Stomach (tissue), 9 donors: Measurements from ENCODE around the gene IRX1. TPM values are rescaled to one million over a fixed set of nuclear protein-coding genes. Genes with fewer than 3 reads are reported as not detected.

Source experiments
- DNase-seq, 2 donors: peaks; one replicate each; pipeline versions ENCODE4 v3.0.0 to v3.0.0-alpha.2; 2013 to 2019
- H3K27ac ChIP-seq, 5 donors: fragments of 200-600 bp in 4 of 5; sonication (generic) in 4 of 5; one replicate each; pipeline ENCODE4 v1.5.1; 2013 to 2019; ENCODE audit warnings: mild to moderate bottlenecking in 1 of 5, moderate library complexity in 1 of 5
- H3K27me3 ChIP-seq, 3 donors: fragments of 200-600 bp; sonication (generic); one replicate each; pipeline ENCODE4 v1.5.1; 2017 to 2019; ENCODE audit warnings: mixed run types in 1 of 3
- H3K36me3 ChIP-seq, 4 donors: fragments of 200-600 bp; sonication (generic); 1 replicate in 3 of 4; 2 replicates in 1 of 4; pipeline ENCODE4 v1.5.1; 2016 to 2019
- H3K4me1 ChIP-seq, 4 donors: fragments of 200-600 bp; sonication (generic); one replicate each; pipeline ENCODE4 v1.5.1; 2016 to 2019
- H3K4me3 ChIP-seq, 4 donors: fragments of 200-600 bp; sonication (generic) in 3 of 4; one replicate each; pipeline ENCODE4 v1.5.1; 2016 to 2019; ENCODE audit warnings: mild to moderate bottlenecking in 1 of 4
- H3K9me3 ChIP-seq, 4 donors: fragments of 200-600 bp; sonication (generic); one replicate each; pipeline ENCODE4 v1.5.1; 2016 to 2019
- CTCF ChIP-seq, 7 experiments: fragments of 450-650 bp in 4 of 7; fragments of 200-600 bp in 3 of 7; sonication (generic) in 3 of 7; IDR thresholded peaks; one replicate each; pipeline ENCODE4 v1.5.1; 2016 to 2019; ENCODE audit warnings: antibody characterized with exemption in 7 of 7, control low read depth in 2 of 7, mild to moderate bottlenecking in 1 of 7
- EP300 ChIP-seq: sonication (generic); formaldehyde crosslinking; IDR thresholded peaks from one replicate; pipeline ENCODE4 v1.6.1; 2017; ENCODE audit warnings: antibody characterized with exemption
- POLR2A ChIP-seq, 4 donors: fragments of 450-650 bp; IDR thresholded peaks; one replicate each; pipeline ENCODE4 v1.6.1; 2016; ENCODE audit warnings: antibody characterized with exemption in 4 of 4, control low read depth in 2 of 4, mild to moderate bottlenecking in 1 of 4, moderate library complexity in 1 of 4
- POLR2AphosphoS5 ChIP-seq, 3 donors: sonication (generic); formaldehyde crosslinking; IDR thresholded peaks; one replicate each; pipeline ENCODE4 v1.6.1; 2016; ENCODE audit warnings: antibody characterized with exemption in 3 of 3
- WGBS, 5 donors: extraction: QIAGEN DNeasy Blood & Tissue Kit in 3 of 5; methylation state at CpG; one replicate each; pipeline versions ENCODE4 v1.1.5 to v1.1.7; 2013 to 2018; 5-methylcytosine and 5-hydroxymethylcytosine counted together
- intact Hi-C: fragments of 100-400 bp; cut with DNase I; formaldehyde crosslinking; loops from one replicate; pipeline ENCODE4 v1.15.1; 2023; ENCODE audit warnings: low total_unique reads
- polyA plus RNA-seq, 3 donors: library from polyadenylated mRNA; stranded (reverse); fragments of 200-250 nt; gene quantifications; one replicate each; pipeline ENCODE4 v1.2.3, GENCODE V29; 2013
- total RNA-seq, 5 donors: library from RNA; depleted of rRNA; stranded (reverse); fragments of >200 nt; gene quantifications; one replicate each; pipeline versions ENCODE4 v1.1.0 to v1.2.3, GENCODE V29; 2014 to 2016
- donor health status: healthy with polysubstance abuse.
- donor health status: Bipolar disorder and iron deficiency.
- donor health status: healthy.

Gene IRX1
- total and polyA plus RNA-seq, 8 donors, result 0.13 TPM; not detected in 7

GRCh38 chr5:3592298-3592697 lies 3.3 kb upstream of the IRX1 start:
- intact Hi-C loops, result no loop called here
- H3K27me3 ChIP-seq, result peaks cover 50 to 100% (median 85%) of the 10 kb centered on the region in 3 donors
- DNase-seq, result no peak

GRCh38 chr5:3593771-3594509 lies 1.7 kb upstream of the IRX1 start:
- peaks cover 58 to 100% (median 96%) of the 10 kb centered on the region in 3 donors for H3K27me3 ChIP-seq
- peak overlapping the region in 2 of 4 donors; percentile 22 to 33 for H3K4me3 ChIP-seq
- no peak for DNase-seq
- H3K4me1 ChIP-seq, result peaks cover 14 to 50% (median 34%) of the 10 kb centered on the region in 4 donors
- 3 to 6% (median 5%) methylated on average over 23 to 28 of the region's 28 CpGs for WGBS, 5 donors
- H3K36me3 ChIP-seq, result no peaks in the 10 kb centered on the region
- intact Hi-C loops, result no loop called here
- peaks cover 0 to 7% (median 0%) of the 10 kb centered on the region in 4 donors for H3K9me3 ChIP-seq
- no peak for TF ChIP-seq CTCF (IDR thresholded peaks at IDR 0.05)
- no peak for TF ChIP-seq POLR2AphosphoS5 (IDR thresholded peaks at IDR 0.05)
- no peak for TF ChIP-seq EP300
- no peak for TF ChIP-seq POLR2A (IDR thresholded peaks at IDR 0.05)
- no peak overlapping the region for H3K27ac ChIP-seq

More at GRCh38 chr5:3592298-3592697, 3.3 kb upstream of the IRX1 start:
- WGBS, 5 donors, result 4 to 10% (median 7%) methylated on average over 8 to 22 of the region's 22 CpGs
- no peak overlapping the region for H3K27ac ChIP-seq
- no peaks in the 10 kb centered on the region for H3K36me3 ChIP-seq
- peaks cover 0 to 7% (median 0%) of the 10 kb centered on the region in 4 donors for H3K9me3 ChIP-seq
- no peak overlapping the region for H3K4me3 ChIP-seq
- TF ChIP-seq POLR2AphosphoS5 (IDR thresholded peaks at IDR 0.05), result no peak
- no peak for TF ChIP-seq POLR2A (IDR thresholded peaks at IDR 0.05)
- TF ChIP-seq EP300, result no peak
- no peak for TF ChIP-seq CTCF (IDR thresholded peaks at IDR 0.05)
- peaks cover 14 to 50% (median 34%) of the 10 kb centered on the region in 4 donors for H3K4me1 ChIP-seq

GRCh38 chr5:3594510-3595005 lies 1.1 kb upstream of the IRX1 start:
- Histone ChIP-seq H3K9me3 (peaks cover 0 to 12% (median 0%) of the 10 kb centered on the region in 4 donors), H3K4me3 (peak overlapping the region; percentile 9 to 33 (median 26)), H3K27ac (no peak overlapping the region), H3K36me3 (no peaks in the 10 kb centered on the region), H3K27me3 (peaks cover 64 to 100% (median 96%) of the 10 kb centered on the region in 3 donors), H3K4me1 (peaks cover 14 to 53% (median 34%) of the 10 kb centered on the region in 4 donors)
- WGBS, 5 donors, result 3 to 9% (median 5%) methylated on average over 26 to 52 of the region's 52 CpGs
- DNase-seq, result no peak
- TF ChIP-seq EP300, result no peak
- TF ChIP-seq POLR2A (IDR thresholded peaks at IDR 0.05), result no peak
- no peak for TF ChIP-seq CTCF (IDR thresholded peaks at IDR 0.05)
- no peak for TF ChIP-seq POLR2AphosphoS5 (IDR thresholded peaks at IDR 0.05)
- intact Hi-C loops, result no loop called here

- peaks cover 21 to 57% (median 38%) of the 10 kb centered on the region in 4 donors for H3K4me1 ChIP-seq
- DNase-seq, result no peak
- no peak overlapping the region for H3K27ac ChIP-seq
- H3K9me3 ChIP-seq, result peaks cover 0 to 16% (median 0%) of the 10 kb centered on the region in 4 donors
- no peaks in the 10 kb centered on the region for H3K36me3 ChIP-seq
- intact Hi-C loops, result no loop called here
- H3K4me3 ChIP-seq, result no peak overlapping the region
- 4 to 9% (median 4%) methylated on average over 14 to 63 of the region's 63 CpGs for WGBS, 5 donors
- TF ChIP-seq EP300, result no peak
- TF ChIP-seq POLR2A (IDR thresholded peaks at IDR 0.05), result no peak
- no peak for TF ChIP-seq POLR2AphosphoS5 (IDR thresholded peaks at IDR 0.05)
- TF ChIP-seq CTCF (IDR thresholded peaks at IDR 0.05), result no peak
- H3K27me3 ChIP-seq, result peaks cover 74 to 100% (median 98%) of the 10 kb centered on the region in 3 donors
Measured at GRCh38 chr5:3596261-3596825, 711 bp downstream of the IRX1 start.
